A673 (cell line): ENCODE results near the gene GAPVD1. TPM values are rescaled to one million over a fixed set of nuclear protein-coding genes. Genes with fewer than 3 reads are reported as not detected.

ENCODE experiments used
- BruUV-seq: library from RNA; stranded (reverse); fragments of 400-500 nt; replicated peaks from 2 replicates; lab custom pipeline; 2021; lab: Mats Ljungman, UMichigan
- CTCF ChIA-PET: fragments of 300-600 bp; sonication (Branson Sonifier 250); formaldehyde crosslinking; loops from one replicate; lab custom pipeline; 2022; ENCODE audit warnings: antibody characterized with exemption; lab: Charles Lee
- POLR2A ChIA-PET: fragments of 300-600 bp; sonication (Branson Sonifier 250); formaldehyde crosslinking; loops from one replicate; lab custom pipeline; 2022; ENCODE audit warnings: antibody characterized with exemption; ENCODE audit not compliant: low non-redundant PET; lab: Charles Lee
- DNase-seq: peaks from one replicate; pipeline ENCODE4 v3.0.0-alpha.2; 2015; ENCODE audit warnings: low spot score
- H3K27ac ChIP-seq: fragments of 200-600 bp; sonication (generic); 2 replicates; pipeline ENCODE4 v1.5.1; 2016; ENCODE audit warnings: mixed run types, low read depth, mild to moderate bottlenecking, mixed read lengths, antibody characterized with exemption, low read length; ENCODE audit not compliant: poor library complexity, severe bottlenecking
- H3K27me3 ChIP-seq: fragments of 200-600 bp; sonication (generic); replicated peaks from 2 replicates; pipeline ENCODE4 v1.6.1; 2017; ENCODE audit warnings: mixed run types, low read depth, mild to moderate bottlenecking, mixed read lengths, antibody characterized with exemption, low read length; ENCODE audit not compliant: insufficient read depth, poor library complexity
- H3K36me3 ChIP-seq: fragments of 200-600 bp; sonication (generic); 2 replicates; pipeline ENCODE4 v1.6.1; 2016; ENCODE audit warnings: mixed run types, mild to moderate bottlenecking, mixed read lengths, antibody characterized with exemption, low read length; ENCODE audit not compliant: insufficient read depth, poor library complexity, severe bottlenecking
- H3K4me1 ChIP-seq: fragments of 200-600 bp; sonication (generic); 2 replicates; pipeline ENCODE4 v1.6.1; 2017; ENCODE audit warnings: mixed run types, mild to moderate bottlenecking, mixed read lengths, antibody characterized with exemption, low read length; ENCODE audit not compliant: insufficient read depth, poor library complexity, severe bottlenecking
- H3K4me3 ChIP-seq: fragments of 200-600 bp; sonication (generic); 2 replicates; pipeline ENCODE4 v1.5.1; 2016; ENCODE audit warnings: low read depth, mixed run types, mild to moderate bottlenecking, mixed read lengths, low read length; ENCODE audit not compliant: poor library complexity, severe bottlenecking
- H3K9me3 ChIP-seq: fragments of 200-600 bp; sonication (generic); 2 replicates; pipeline ENCODE4 v1.6.1; 2016; ENCODE audit warnings: mixed run types, low read depth, mild to moderate bottlenecking, mixed read lengths, antibody characterized with exemption, low read length; ENCODE audit not compliant: poor library complexity, severe bottlenecking
- EZH2 ChIP-seq: fragments of 200-600 bp; sonication (generic); IDR thresholded peaks from 2 replicates; pipeline ENCODE4 v1.6.1; 2017; ENCODE audit warnings: borderline replicate concordance, low read depth, mild to moderate bottlenecking, mixed read lengths, antibody characterized with exemption, low read length; ENCODE audit not compliant: poor library complexity, severe bottlenecking
- intact Hi-C: fragments of 100-400 bp; cut with micrococcal nuclease; formaldehyde crosslinking; loops from one replicate; pipeline ENCODE4 v1.10.0; 2022; ENCODE audit not compliant: unreplicated experiment
- total RNA-seq: library from RNA; stranded (reverse); gene quantifications from 2 replicates; pipeline ENCODE4 v1.2.3, GENCODE V29; 2021
- TF ChIP-seq, protein P1 (sequence below): fragments of 300-800, 200-600 bp; sonication (generic); conservative IDR thresholded peaks from 2 replicates; pipeline ENCODE4 v1.5.1; 2017; ENCODE audit warnings: low read depth, mild to moderate bottlenecking, antibody characterized with exemption, low read length, moderate library complexity, mixed read lengths

The GAPVD1 gene
- total RNA-seq, 1 experiment from 2014 or later: 55.3 TPM

DNA sequence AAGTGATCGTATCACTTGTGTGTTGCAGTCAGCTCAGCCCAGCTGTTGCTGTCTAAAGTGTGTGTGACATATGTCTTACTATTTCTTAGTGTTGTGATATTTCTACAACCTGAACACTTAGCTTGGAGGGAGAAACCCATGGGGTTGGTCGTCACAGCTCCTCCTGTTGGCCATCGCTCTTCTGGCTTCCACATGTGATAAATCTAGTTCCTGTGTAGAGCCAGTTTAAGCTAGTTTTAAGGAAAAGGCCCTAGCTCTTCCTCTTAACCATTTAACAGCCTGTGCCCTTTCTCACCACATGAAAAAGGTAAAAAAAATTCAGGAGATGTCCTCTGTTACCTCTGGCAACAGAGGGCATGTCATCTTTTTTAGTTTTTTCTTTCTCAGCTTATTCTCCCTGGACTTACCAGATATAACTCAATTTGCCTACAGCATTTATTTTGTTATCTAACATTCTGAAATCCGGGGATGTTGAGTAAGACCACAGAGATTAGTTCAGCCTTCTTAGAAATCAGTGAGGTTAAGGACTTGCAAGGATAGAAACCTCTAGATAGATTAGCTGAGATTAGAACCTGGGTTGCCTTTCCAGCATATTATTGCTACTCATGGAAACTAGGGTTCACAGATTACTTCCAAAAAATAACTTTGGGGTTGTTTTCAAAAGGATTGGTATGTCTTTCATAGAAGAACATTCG, 100.4 kb downstream of the GAPVD1 start:
- H3K27ac ChIP-seq: no peak overlapping the region
- POLR2A ChIA-PET: interaction anchor here (0.6 to 0.7 kb wide), 2 partner anchors 16 to 55 kb away, joined by 3 to 5 read pairs; no protein-coding TSS in a partner anchor
- H3K9me3 ChIP-seq: no peaks in the 10 kb centered on the region
- peaks cover 17% of the 10 kb centered on the region for H3K4me1 ChIP-seq
- intact Hi-C loops: no loop called here
- TF ChIP-seq EZH2: no peak
- TF ChIP-seq, protein P1, sequence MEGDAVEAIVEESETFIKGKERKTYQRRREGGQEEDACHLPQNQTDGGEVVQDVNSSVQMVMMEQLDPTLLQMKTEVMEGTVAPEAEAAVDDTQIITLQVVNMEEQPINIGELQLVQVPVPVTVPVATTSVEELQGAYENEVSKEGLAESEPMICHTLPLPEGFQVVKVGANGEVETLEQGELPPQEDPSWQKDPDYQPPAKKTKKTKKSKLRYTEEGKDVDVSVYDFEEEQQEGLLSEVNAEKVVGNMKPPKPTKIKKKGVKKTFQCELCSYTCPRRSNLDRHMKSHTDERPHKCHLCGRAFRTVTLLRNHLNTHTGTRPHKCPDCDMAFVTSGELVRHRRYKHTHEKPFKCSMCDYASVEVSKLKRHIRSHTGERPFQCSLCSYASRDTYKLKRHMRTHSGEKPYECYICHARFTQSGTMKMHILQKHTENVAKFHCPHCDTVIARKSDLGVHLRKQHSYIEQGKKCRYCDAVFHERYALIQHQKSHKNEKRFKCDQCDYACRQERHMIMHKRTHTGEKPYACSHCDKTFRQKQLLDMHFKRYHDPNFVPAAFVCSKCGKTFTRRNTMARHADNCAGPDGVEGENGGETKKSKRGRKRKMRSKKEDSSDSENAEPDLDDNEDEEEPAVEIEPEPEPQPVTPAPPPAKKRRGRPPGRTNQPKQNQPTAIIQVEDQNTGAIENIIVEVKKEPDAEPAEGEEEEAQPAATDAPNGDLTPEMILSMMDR: peak; percentile 53
- no peak overlapping the region for H3K4me3 ChIP-seq
- CTCF ChIA-PET: interaction anchor here (0.7 to 1.0 kb wide), 2 partner anchors 106 to 564 kb away, joined by 3 to 5 read pairs; no protein-coding TSS in a partner anchor
- no peaks in the 10 kb centered on the region for H3K27me3 ChIP-seq
- no TSS peak for BruUV-seq
- peaks cover 26% of the 10 kb centered on the region for H3K36me3 ChIP-seq
- DNase-seq: peak; percentile 33

DNA sequence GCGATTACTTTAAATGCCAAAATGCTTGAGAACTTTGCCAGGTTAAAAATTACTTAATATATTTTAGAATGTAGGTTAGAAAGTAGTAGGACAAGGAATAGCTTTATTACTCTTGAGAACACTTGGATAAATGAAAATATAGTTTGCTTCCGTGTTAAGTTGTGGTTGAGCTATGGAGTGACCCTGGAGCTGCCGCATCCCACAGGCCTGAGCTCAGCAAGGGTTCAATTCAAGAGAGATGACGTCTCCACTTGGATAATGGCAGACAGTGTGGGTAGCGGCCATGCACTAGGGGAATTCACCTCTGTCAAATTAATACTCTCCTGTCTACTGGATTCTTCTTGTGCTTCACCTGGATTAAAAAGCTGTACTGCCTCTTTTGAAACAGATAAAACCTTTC, 105.0 kb downstream of the GAPVD1 start:
- no peak for TF ChIP-seq EZH2
- ChIA-PET POLR2A (no interaction called here), CTCF (no interaction called here)
- no peaks in the 10 kb centered on the region for H3K27me3 ChIP-seq
- DNase-seq: peak; percentile 42
- no peak overlapping the region for H3K4me3 ChIP-seq
- intact Hi-C loops: loop anchor here (5.0 kb wide), 1 partner anchor 124 kb away; the partner anchor contains the start of gene HSPA5
- H3K4me1 ChIP-seq: peaks cover 28% of the 10 kb centered on the region
- no TSS peak for BruUV-seq
- no peaks in the 10 kb centered on the region for H3K9me3 ChIP-seq
- peaks cover 14% of the 10 kb centered on the region for H3K36me3 ChIP-seq
- peak overlapping the region; percentile 53 for H3K27ac ChIP-seq

DNA sequence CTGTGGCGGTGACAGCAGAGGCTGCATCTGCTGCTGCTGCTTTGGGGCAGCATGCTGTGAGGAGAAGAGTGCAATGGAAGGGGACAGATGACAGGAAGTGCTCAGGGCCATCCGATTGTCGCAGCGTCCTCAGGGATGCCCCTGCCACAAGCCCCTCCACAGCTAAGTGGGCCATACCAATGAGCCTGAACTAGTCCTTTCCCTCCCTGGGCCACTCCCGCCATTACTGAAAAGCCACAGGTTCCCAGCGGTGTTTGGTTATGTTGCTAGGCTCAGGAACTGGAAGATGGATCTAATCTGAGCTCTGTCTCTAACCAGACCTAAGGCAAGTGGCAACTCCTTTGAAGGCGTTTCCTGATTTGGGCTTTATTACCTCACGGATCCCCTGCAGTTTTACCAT, 109.2 kb downstream of the GAPVD1 start:
- Histone ChIP-seq H3K27me3 (no peaks in the 10 kb centered on the region), H3K27ac (no peak overlapping the region), H3K9me3 (no peaks in the 10 kb centered on the region), H3K36me3 (no peaks in the 10 kb centered on the region), H3K4me1 (peaks cover 31% of the 10 kb centered on the region), H3K4me3 (no peak overlapping the region)
- DNase-seq: peak; percentile 11
- intact Hi-C loops: loop anchor here (5.0 to 10.0 kb wide), 2 partner anchors 113 to 516 kb away; partner anchors contain the start of gene WDR38
- CTCF ChIA-PET: no interaction called here
- TF ChIP-seq EZH2: no peak
- no TSS peak for BruUV-seq
- POLR2A ChIA-PET: no interaction called here

DNA sequence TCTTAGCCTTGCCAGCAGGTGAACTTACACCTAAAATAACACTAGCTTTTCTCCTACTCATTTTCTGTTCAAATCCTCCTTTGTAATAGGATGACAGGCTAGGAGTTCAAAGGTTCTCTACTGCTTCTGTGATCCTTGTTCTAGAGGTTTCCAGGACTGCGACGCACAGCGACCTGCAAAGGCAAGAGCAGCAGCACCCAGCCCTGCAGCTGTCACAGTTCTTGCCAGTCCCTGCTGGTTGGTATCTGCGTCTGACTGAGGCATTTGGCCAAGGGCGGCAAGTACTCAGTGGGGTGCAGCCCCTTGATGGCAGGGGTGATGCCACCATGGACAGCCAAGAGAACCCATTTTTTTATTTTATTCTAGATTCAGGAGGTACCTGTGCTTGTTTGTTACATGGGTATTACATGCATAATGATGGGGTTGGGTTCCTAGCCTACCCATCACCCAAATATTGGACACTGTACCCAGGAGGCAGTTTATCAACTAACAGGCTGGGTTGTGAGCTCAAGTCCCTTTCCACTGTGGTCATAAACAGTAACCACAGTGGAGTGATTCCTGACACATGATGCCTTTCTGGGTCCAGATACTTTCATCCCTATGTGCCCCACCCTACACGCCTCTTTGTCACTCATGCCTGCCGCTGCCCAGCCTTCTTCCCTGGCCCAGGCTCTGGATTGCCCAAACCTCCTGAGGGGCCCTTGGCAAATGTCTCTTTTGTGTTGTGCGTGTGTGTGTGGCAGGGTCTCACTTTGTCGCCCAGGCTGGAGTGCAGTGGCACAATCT, 111.0 kb downstream of the GAPVD1 start:
- no peaks in the 10 kb centered on the region for H3K9me3 ChIP-seq
- no peaks in the 10 kb centered on the region for H3K27me3 ChIP-seq
- no peak for DNase-seq
- no peaks in the 10 kb centered on the region for H3K36me3 ChIP-seq
- POLR2A ChIA-PET: no interaction called here
- H3K27ac ChIP-seq: no peak overlapping the region
- H3K4me1 ChIP-seq: peaks cover 12% of the 10 kb centered on the region
- no peak overlapping the region for H3K4me3 ChIP-seq
- TF ChIP-seq, protein P1: no peak
- TF ChIP-seq EZH2: no peak
- intact Hi-C loops: loop anchor here (5.0 to 10.0 kb wide), 2 partner anchors 115 to 518 kb away; partner anchors contain the start of gene WDR38
- CTCF ChIA-PET: no interaction called here
- no TSS peak for BruUV-seq
